A549 treated with AZD9567 at 1 μM for 4 hours (cell line): ENCODE measurements around the gene SFN. TPM values are rescaled to one million over a fixed set of nuclear protein-coding genes. Genes with fewer than 3 reads are reported as not detected.

Experiments
- total RNA-seq: library from RNA; stranded (reverse); fragments of 200-300 nt; extraction: Qiagen RNA extraction; gene quantifications from 5 replicates; pipeline ENCODE4 v1.2.3, GENCODE V29; 2022; ENCODE audit not compliant: insufficient read depth

Gene SFN
- 451 to 650 TPM (median 573 TPM) in 5 replicates for total RNA-seq

DNA sequence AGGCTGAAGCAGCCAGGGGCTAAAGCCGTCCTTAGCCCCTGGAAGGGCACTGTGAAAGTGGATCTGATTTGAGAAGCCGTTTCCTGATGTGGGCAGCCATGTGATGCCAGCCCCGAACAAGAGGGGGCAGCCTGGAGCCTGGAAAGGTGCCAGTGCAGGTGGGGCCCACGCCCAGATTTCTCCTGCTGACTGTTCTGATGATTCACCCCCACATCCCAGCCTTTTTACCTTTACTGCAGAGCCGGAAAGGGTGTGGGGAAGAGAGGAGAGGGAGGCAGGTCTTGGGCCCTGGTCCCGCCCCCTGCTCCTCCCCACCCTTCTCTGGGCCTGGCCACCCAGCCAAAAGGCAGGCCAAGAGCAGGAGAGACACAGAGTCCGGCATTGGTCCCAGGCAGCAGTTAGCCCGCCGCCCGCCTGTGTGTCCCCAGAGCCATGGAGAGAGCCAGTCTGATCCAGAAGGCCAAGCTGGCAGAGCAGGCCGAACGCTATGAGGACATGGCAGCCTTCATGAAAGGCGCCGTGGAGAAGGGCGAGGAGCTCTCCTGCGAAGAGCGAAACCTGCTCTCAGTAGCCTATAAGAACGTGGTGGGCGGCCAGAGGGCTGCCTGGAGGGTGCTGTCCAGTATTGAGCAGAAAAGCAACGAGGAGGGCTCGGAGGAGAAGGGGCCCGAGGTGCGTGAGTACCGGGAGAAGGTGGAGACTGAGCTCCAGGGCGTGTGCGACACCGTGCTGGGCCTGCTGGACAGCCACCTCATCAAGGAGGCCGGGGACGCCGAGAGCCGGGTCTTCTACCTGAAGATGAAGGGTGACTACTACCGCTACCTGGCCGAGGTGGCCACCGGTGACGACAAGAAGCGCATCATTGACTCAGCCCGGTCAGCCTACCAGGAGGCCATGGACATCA is at the start of gene SFN:
TSS of gene SFN (plus strand) at position 369 of the 904 bp plus-strand sequence. CDS start at position 433, 64 bp downstream.

DNA sequence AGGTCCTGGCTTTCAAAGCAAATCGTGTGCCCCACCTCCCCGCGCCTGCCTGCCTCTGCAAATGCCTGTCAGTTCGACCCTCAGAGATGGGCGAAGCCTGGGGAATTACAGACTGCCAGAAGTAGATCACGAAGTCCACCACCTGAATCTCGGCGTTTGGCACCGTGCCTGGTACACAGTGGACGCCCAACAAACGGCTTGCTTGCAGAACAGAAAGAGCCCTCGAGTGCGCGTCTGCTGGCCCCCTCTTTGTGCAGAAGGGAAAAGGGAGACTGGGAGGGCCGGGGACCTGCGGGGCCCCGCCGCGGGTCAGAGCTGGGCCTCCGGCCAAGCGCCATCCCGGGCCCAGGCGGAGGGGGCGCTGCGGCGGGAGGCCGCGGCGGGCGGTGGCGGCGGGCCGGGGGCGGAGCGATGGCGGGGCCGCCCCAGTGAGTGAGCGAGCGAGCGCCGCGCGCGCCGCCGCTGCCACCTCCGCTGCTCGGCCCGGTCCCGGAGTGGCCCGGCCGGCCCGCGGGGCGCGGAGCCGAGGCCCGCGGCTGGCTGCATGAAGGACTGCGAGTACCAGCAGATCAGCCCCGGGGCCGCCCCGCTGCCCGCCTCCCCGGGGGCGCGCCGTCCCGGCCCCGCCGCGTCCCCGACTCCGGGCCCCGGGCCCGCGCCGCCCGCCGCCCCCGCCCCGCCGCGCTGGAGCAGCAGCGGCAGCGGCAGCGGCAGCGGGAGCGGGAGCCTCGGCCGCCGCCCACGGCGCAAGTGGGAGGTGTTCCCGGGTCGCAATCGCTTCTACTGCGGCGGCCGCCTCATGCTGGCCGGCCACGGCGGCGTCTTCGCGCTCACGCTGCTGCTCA is 36.5 kb upstream of the SFN start, which contains the start of gene ZDHHC18:
TSS of gene ZDHHC18 (plus strand) at position 428 of the 845 bp plus-strand sequence. CDS start at position 545, 117 bp downstream.

DNA sequence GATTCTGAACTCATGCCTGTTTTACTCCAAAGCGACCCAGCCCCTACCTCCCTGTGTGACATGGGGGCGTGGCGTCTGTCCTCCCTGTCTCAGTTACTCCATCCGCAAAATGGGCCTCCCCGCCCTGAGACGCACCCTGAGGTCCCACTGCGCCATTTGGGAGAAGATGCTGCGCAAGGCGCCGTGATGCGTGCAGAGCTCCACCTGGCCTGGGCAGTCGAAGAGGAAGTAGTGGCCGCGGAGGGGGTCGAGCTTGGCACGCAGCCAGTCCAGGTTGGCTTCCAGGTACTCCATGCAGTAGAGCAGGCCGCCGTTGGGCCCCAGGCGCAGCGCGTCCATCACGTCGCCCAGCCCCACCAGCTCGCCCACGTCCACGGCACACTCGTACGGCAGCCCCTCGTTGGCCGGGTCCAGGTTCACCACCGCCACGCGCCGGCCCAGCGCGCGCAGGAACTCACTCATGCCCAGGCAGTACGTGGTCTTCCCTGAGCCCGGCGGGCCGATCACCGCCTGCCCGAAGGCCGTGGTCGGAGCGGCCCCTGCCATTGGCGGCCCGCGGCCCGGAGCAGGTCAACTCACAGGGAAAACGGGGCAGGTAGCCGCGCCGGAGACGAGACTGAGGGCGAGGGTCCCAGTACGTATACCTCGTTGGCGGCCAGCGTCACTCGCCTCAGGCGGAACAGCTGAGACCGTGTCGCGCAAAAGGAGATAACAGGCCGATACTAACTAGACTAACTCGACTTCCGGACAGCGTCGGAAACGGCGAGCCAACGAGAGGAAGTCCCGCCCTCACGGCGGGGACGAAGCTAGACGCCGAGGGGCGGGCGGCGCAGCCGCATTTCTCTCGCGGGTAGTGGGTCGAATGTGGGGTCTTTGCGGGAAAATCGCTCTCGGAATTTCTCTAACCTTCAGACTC is 26.9 kb downstream of the SFN start, which contains the start of gene GPN2:
TSS of gene GPN2 (minus strand) at position 733 of the 916 bp plus-strand sequence. CDS start at position 546, 187 bp downstream.

DNA sequence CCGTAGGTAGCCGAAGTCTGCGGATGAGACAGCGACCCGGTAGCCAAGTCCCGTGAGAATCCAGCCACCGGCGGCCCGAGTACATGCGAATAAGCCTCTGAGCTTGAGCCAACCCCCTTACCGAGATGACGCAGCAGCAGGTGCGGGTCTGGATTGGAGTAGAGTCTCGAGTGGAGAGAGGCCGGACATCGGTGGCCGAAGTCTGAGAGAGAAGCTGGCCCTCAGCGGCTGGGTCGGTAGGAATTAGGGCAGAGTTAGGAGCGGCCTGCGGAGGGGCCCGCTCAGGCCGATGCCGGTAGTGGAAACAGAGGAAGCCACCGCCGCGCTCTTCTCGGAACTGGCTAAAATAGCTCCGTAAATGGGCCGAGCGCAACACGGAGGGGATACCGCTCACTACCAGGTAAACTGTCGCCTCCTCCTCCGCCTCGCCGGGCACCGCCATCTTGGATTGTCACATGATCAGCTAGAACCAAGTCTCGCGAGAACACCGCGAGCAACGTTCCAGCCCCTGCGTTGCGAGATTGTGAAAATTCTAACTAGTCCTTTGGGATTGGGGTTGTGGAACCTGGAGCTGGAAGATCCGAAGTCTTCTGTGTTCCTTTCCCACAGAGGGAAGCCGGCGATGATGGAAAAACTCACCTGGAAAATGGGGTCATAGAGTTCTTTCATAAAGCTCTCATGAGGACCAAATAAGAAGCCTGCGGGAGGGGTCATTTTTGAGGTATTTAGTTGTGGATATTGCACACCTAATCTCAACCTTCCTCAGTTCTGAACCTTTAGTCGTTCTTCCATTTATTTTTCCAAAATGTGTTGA is 37.3 kb downstream of the SFN start, which contains the start of gene GPATCH3:
TSS of gene GPATCH3 (minus strand) at position 467 of the 814 bp plus-strand sequence. CDS start at position 442, 25 bp downstream.

Other genes starting within 250 kb of the SFN start
- gene ARID1A, start 167.1 kb upstream of the SFN start, total RNA-seq, result 30.5 to 34.2 TPM (median 31.8 TPM) in 5 replicates
- 5.2 to 10.8 TPM (median 6.2 TPM) in 5 replicates for gene PIGV, start 75.2 kb upstream of the SFN start, total RNA-seq
- 37.8 to 41.1 TPM (median 39.8 TPM) in 5 replicates for gene ZDHHC18, start 36.5 kb upstream of the SFN start, total RNA-seq
- 27.0 to 32.6 TPM (median 28.5 TPM) in 5 replicates for gene GPN2, start 27.1 kb downstream of the SFN start, total RNA-seq
- 9.7 to 10.3 TPM (median 10.0 TPM) in 5 replicates for gene GPATCH3, start 37.3 kb downstream of the SFN start, total RNA-seq
- gene NR0B2, start 50.8 kb downstream of the SFN start, total RNA-seq, result 0.09 to 0.12 TPM (median 0.11 TPM) in 3 of 5 replicates, not detected in the others
- 117 to 144 TPM (median 127 TPM) in 5 replicates for gene NUDC, start 58.6 kb downstream of the SFN start, total RNA-seq
- 0.05 to 0.15 TPM (median 0.13 TPM) in 3 of 5 replicates, not detected in the others for gene KDF1, start 97.3 kb downstream of the SFN start, total RNA-seq
- gene TRNP1, start 130.5 kb downstream of the SFN start, total RNA-seq, result 188 to 268 TPM (median 262 TPM) in 5 replicates
- gene TENT5B, start 149.7 kb downstream of the SFN start, total RNA-seq, result 0.87 to 1.2 TPM (median 1.0 TPM) in 4 of 5 replicates, not detected in the other